ENCODE results near the gene NEU1. TPM values are rescaled to one million over a fixed set of nuclear protein-coding genes. Genes with fewer than 3 reads are reported as not detected.

Gene NEU1
- polyA plus RNA-seq, 1 donor from 2014 or later, result 40.9 TPM

- H3K36me3 ChIP-seq (ENCODE audit: insufficient read depth, low read length), result no peaks in the 10 kb centered on the region
- H3K9me3 ChIP-seq (ENCODE audit: low read length), result no peaks in the 10 kb centered on the region
- no peaks in the 10 kb centered on the region for H3K9me2 ChIP-seq (ENCODE audit: insufficient read depth, low read length)
- H3K9ac ChIP-seq (ENCODE audit: low read length), result no peak overlapping the region
- no peaks in the 10 kb centered on the region for H4K20me1 ChIP-seq (ENCODE audit: insufficient read depth)
- no peaks in the 10 kb centered on the region for H3K27me3 ChIP-seq (ENCODE audit: insufficient read depth, low read depth, low read length)
- H3K4me3 ChIP-seq (ENCODE audit: low read length), result no peak overlapping the region
- TF ChIP-seq REST (IDR thresholded peaks at IDR 0.05; ENCODE audit: borderline replicate concordance) (no peak), EZH2 (IDR thresholded peaks at IDR 0.05; ENCODE audit: borderline replicate concordance, insufficient read depth, low read length, poor library complexity, severe bottlenecking) (no peak), CTCF (IDR thresholded peaks at IDR 0.05; ENCODE audit: poor library complexity, severe bottlenecking) (no peak), EP300 (conservative IDR thresholded peaks at IDR 0.05; ENCODE audit: poor library complexity, severe bottlenecking) (no peak), POLR2AphosphoS5 (IDR thresholded peaks at IDR 0.05) (no peak), SMC3 (conservative IDR thresholded peaks at IDR 0.05; ENCODE audit: poor library complexity) (no peak), TAF1 (IDR thresholded peaks at IDR 0.05; ENCODE audit: low read depth) (no peak)
- H3F3A ChIP-seq (ENCODE audit: insufficient read depth, low read length, poor library complexity, severe bottlenecking), result no peaks in the 10 kb centered on the region
- H2AFZ ChIP-seq (ENCODE audit: low read depth, low read length), result no peak overlapping the region
- H3K27ac ChIP-seq (ENCODE audit: low read length), result no peak overlapping the region
- H3K4me2 ChIP-seq (ENCODE audit: low read length), result no peak overlapping the region
- no peaks in the 10 kb centered on the region for H3K79me2 ChIP-seq (replicated peaks; ENCODE audit: insufficient read depth, low read length)
Observed at GRCh38 chr6:31876357-31876756, 13.7 kb upstream of the NEU1 start.

GRCh38 chr6:31875877-31876276 lies 13.3 kb upstream of the NEU1 start:
- Histone ChIP-seq H3K9me2 (ENCODE audit: insufficient read depth, low read length) (no peaks in the 10 kb centered on the region), H3K9ac (ENCODE audit: low read length) (no peak overlapping the region), H3F3A (ENCODE audit: insufficient read depth, low read length, poor library complexity, severe bottlenecking) (no peaks in the 10 kb centered on the region), H4K20me1 (ENCODE audit: insufficient read depth) (no peaks in the 10 kb centered on the region), H3K27me3 (ENCODE audit: insufficient read depth, low read depth, low read length) (no peaks in the 10 kb centered on the region), H3K36me3 (ENCODE audit: insufficient read depth, low read length) (no peaks in the 10 kb centered on the region), H3K9me3 (ENCODE audit: low read length) (no peaks in the 10 kb centered on the region), H3K27ac (ENCODE audit: low read length) (no peak overlapping the region), H2AFZ (ENCODE audit: low read depth, low read length) (no peak overlapping the region), H3K4me3 (ENCODE audit: low read length) (no peak overlapping the region), H3K79me2 (replicated peaks; ENCODE audit: insufficient read depth, low read length) (no peaks in the 10 kb centered on the region), H3K4me2 (ENCODE audit: low read length) (no peak overlapping the region)
- TF ChIP-seq TAF1 (IDR thresholded peaks at IDR 0.05; ENCODE audit: low read depth), result no peak
- no peak for TF ChIP-seq EP300 (conservative IDR thresholded peaks at IDR 0.05; ENCODE audit: poor library complexity, severe bottlenecking)
- TF ChIP-seq POLR2AphosphoS5 (IDR thresholded peaks at IDR 0.05), result no peak
- no peak for TF ChIP-seq MXI1 (conservative IDR thresholded peaks at IDR 0.05; ENCODE audit: poor library complexity, severe bottlenecking)
- no peak for TF ChIP-seq EZH2 (IDR thresholded peaks at IDR 0.05; ENCODE audit: borderline replicate concordance, insufficient read depth, low read length, poor library complexity, severe bottlenecking)
- TF ChIP-seq CTCF (IDR thresholded peaks at IDR 0.05; ENCODE audit: poor library complexity, severe bottlenecking), result no peak
- TF ChIP-seq RAD21 (conservative IDR thresholded peaks at IDR 0.05), result no peak
- TF ChIP-seq SMC3 (conservative IDR thresholded peaks at IDR 0.05; ENCODE audit: poor library complexity), result no peak
- TF ChIP-seq REST (IDR thresholded peaks at IDR 0.05; ENCODE audit: borderline replicate concordance), result no peak

All from neural cell (in vitro differentiated cells).